MM.1S (cell line): ENCODE data around the gene PIK3R3.

Experiments
- EZH2 ChIP-seq: fragments of 300-600 bp; sonication (generic); optimal IDR thresholded peaks from 2 replicates; pipeline ENCODE3; 2017; ENCODE audit warnings: low read depth, mild to moderate bottlenecking, antibody characterized with exemption, low read length, mixed read lengths
- TF ChIP-seq, protein P1 (sequence below): fragments of 300-600 bp; sonication (generic); IDR thresholded peaks from 2 replicates; pipeline ENCODE4 v1.5.1; 2016; ENCODE audit warnings: antibody characterized with exemption, low read length, mixed read lengths

DNA sequence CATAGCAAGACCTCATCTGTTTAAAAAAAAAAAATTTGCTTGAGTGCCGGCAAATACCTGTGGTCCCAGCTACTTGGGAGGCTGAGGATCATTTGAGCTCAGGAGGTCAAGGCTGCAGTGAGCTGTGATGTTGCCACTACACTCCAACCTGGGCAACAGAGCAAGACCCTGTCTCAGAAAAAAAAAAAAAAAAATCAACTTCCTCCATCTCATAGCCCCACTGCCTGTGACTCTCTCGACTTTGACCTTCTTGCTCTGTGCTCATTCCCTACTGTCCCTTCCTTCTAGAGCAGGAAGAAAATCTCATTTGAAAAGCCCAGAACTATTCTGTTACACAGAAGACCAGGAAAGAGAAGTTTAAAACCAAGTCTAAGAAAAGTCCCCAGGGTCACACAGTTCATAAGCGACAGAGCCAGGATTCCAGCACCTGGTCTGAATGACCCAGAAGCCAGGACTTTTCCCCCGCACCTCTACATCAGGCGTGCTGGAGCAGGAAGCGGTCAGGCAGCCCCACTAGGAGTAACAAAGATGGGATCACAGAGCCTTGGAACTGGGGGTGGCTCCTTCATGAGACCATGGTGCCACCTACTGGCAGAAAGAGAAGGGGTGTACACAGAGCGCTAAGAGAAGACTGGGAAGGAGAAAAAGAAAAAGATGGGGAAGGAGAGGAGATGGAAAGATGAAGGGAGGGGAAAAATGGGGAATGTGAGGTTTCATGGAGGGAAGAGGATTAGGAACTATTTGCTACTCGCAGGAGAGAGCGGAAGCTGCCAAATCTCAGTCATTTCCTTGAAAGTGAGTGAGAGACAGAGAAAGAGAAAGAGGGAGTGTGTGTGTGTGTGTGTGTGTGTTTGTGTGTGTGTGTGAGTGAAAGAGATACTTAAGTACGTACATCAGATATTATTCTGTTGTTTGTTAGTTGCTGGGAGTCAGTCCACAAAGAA lies 47.0 kb upstream of the PIK3R3 start:
- TF ChIP-seq, protein P1, sequence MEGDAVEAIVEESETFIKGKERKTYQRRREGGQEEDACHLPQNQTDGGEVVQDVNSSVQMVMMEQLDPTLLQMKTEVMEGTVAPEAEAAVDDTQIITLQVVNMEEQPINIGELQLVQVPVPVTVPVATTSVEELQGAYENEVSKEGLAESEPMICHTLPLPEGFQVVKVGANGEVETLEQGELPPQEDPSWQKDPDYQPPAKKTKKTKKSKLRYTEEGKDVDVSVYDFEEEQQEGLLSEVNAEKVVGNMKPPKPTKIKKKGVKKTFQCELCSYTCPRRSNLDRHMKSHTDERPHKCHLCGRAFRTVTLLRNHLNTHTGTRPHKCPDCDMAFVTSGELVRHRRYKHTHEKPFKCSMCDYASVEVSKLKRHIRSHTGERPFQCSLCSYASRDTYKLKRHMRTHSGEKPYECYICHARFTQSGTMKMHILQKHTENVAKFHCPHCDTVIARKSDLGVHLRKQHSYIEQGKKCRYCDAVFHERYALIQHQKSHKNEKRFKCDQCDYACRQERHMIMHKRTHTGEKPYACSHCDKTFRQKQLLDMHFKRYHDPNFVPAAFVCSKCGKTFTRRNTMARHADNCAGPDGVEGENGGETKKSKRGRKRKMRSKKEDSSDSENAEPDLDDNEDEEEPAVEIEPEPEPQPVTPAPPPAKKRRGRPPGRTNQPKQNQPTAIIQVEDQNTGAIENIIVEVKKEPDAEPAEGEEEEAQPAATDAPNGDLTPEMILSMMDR, result peak; percentile 97
- TF ChIP-seq EZH2, result no peak
